Keratinocyte (primary cell): ENCODE results near the gene LMBR1. TPM values are rescaled to one million over a fixed set of nuclear protein-coding genes. Genes with fewer than 3 reads are reported as not detected.

Source experiments
- DNase-seq: peaks from one replicate; pipeline ENCODE4 v3.0.0-alpha.2; 2011; ENCODE audit warnings: low read depth, missing footprints, low spot score
- FAIRE-seq: peaks from 2 replicates; lab custom pipeline; 2011; peaks lifted over from hg19 to GRCh38; lab: Jason Lieb, UNC
- H2AFZ ChIP-seq: 2 replicates; pipeline ENCODE4 v1.6.0; 2012; ENCODE audit warnings: low read length, control low read depth, inconsistent platforms; ENCODE audit not compliant: control insufficient read depth
- H3K27ac ChIP-seq: 2 replicates; pipeline ENCODE4 v1.5.1; 2011; ENCODE audit warnings: low read length; ENCODE audit not compliant: control insufficient read depth, insufficient read depth
- H3K27me3 ChIP-seq: 3 replicates; pipeline ENCODE4 v1.6.0; 2011; ENCODE audit warnings: low read length; ENCODE audit not compliant: control insufficient read depth, insufficient read depth; ENCODE audit errors: extremely low read depth
- H3K36me3 ChIP-seq, 2 experiments: 2 replicates in 1 of 2; 3 replicates in 1 of 2; pipeline ENCODE4 v1.5.1; 2011; ENCODE audit warnings: low read length in 2 of 2, mild to moderate bottlenecking in 1 of 2; ENCODE audit not compliant: control insufficient read depth in 2 of 2, insufficient read depth in 2 of 2; ENCODE audit errors: extremely low read depth in 1 of 2
- H3K4me1 ChIP-seq: 3 replicates; pipeline ENCODE4 v1.5.1; 2011; ENCODE audit warnings: low read length; ENCODE audit not compliant: control insufficient read depth, insufficient read depth; ENCODE audit errors: extremely low read depth
- H3K4me2 ChIP-seq: 3 replicates; pipeline ENCODE4 v1.6.0; 2011; ENCODE audit warnings: low read depth, low read length; ENCODE audit not compliant: control insufficient read depth, insufficient read depth; ENCODE audit errors: extremely low read depth
- H3K4me3 ChIP-seq, 3 experiments: fragments of 200-600 bp in 1 of 3; sonication (generic) in 1 of 3; 2 replicates in 2 of 3; 3 replicates in 1 of 3; pipeline ENCODE4 v1.5.1; 2011 to 2016; ENCODE audit warnings: low read length in 3 of 3, mild to moderate bottlenecking in 3 of 3, control low read depth in 2 of 3, inconsistent platforms in 1 of 3, low read depth in 1 of 3, mixed read lengths in 1 of 3, mixed run types in 1 of 3, moderate library complexity in 1 of 3; ENCODE audit not compliant: control insufficient read depth in 2 of 3, insufficient read depth in 2 of 3; ENCODE audit errors: extremely low read depth in 1 of 3
- H3K79me2 ChIP-seq: 2 replicates; pipeline ENCODE4 v1.6.0; 2012; ENCODE audit warnings: low read length; ENCODE audit not compliant: control insufficient read depth, insufficient read depth
- H3K9ac ChIP-seq: 3 replicates; pipeline ENCODE4 v1.6.0; 2011; ENCODE audit warnings: low read length; ENCODE audit not compliant: control insufficient read depth, insufficient read depth; ENCODE audit errors: extremely low read depth
- H3K9me1 ChIP-seq: 3 replicates; pipeline ENCODE4 v1.6.0; 2011; ENCODE audit warnings: low read length; ENCODE audit not compliant: control insufficient read depth, insufficient read depth; ENCODE audit errors: extremely low read depth
- H3K9me3 ChIP-seq: 2 replicates; pipeline ENCODE4 v1.5.1; 2012; ENCODE audit warnings: low read depth, low read length; ENCODE audit not compliant: control insufficient read depth
- H4K20me1 ChIP-seq: 3 replicates; pipeline ENCODE4 v1.6.0; 2011; ENCODE audit warnings: low read length; ENCODE audit not compliant: control insufficient read depth, insufficient read depth; ENCODE audit errors: extremely low read depth
- EZH2 ChIP-seq: IDR thresholded peaks from one replicate; pipeline ENCODE4 v1.6.1; 2012; ENCODE audit warnings: inconsistent platforms, mild to moderate bottlenecking, low read length, moderate library complexity
- dilution Hi-C: fragments of 300-500 bp; cut with MboI; formaldehyde crosslinking; loops from one replicate; pipeline ENCODE4 v1.7.0; 2020; ENCODE audit warnings: low sequenced_read_pairs; ENCODE audit not compliant: extremely low pct_ligation_motif_present
- polyA plus RNA-seq, 5 experiments: library from polyadenylated mRNA; depleted of rRNA in 3 of 5; stranded (reverse) in 3 of 5; stranded (forward) in 1 of 5; unstranded in 1 of 5; fragments of >200 nt; gene quantifications; 1 replicate in 1 of 5; 2 replicates in 3 of 5; 3 replicates in 1 of 5; pipeline versions ENCODE4 v1.2.1 to v1.2.3, GENCODE V29; 2011 to 2012; ENCODE audit warnings: missing spikeins in 2 of 5, low read depth in 1 of 5, low replicate concordance in 1 of 5
- TF ChIP-seq, protein P1 (sequence below), 3 experiments: IDR thresholded peaks in 1 of 3; conservative IDR thresholded peaks in 1 of 3; optimal IDR thresholded peaks in 1 of 3; 2 replicates in 2 of 3; 3 replicates in 1 of 3; pipeline versions ENCODE3 to v1.5.1; 2011; ENCODE audit warnings: low read length in 3 of 3, mild to moderate bottlenecking in 3 of 3, moderate library complexity in 2 of 3, control low read depth in 1 of 3, inconsistent platforms in 1 of 3; ENCODE audit not compliant: insufficient read depth in 2 of 3; ENCODE audit errors: extremely low read depth in 1 of 3

Gene LMBR1
- polyA plus RNA-seq, 1 donor (not counting 4 experiments of a cell fraction or from before 2014, with no cell fraction given): 30.2 TPM

DNA sequence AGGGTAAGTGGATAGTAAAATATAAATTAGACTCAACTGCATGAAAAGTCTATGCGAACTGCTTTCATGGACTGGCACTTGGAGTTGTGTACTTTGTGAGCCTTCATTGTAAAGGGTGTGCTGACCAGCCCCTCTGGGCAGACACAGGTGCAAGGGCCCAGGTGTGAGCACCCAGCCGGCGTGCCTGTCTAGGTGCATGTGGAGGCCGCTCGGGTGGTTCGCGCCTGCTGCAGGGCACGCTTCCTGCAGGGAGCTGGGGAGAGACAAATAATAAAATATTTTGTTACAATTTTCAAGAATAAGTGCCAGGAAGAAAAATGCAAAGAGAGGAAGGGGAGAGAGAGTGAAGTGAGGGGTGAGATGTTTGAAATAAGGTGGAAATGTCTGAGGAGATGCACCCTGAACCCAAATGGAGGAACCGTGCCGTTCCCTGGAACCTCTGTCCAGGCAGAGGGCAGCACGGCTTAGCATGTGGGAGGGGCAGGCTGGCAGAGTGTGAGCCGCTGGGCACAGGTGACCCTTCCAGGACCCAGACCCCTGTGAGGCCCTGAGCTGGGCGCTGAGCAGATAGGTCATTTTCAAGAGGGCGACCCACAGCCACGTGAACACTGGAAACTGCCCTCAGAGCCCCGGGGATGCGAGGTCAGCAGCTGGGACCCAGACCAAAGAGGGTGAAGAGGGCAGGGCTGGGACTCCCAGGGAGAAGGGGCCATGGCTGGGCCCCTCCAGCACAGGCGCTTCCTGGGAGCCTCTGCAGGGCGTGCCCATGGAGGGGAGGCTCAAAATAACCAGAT is 223.8 kb downstream of the LMBR1 start:
- no peaks in the 10 kb centered on the region for H3K27me3 ChIP-seq

DNA sequence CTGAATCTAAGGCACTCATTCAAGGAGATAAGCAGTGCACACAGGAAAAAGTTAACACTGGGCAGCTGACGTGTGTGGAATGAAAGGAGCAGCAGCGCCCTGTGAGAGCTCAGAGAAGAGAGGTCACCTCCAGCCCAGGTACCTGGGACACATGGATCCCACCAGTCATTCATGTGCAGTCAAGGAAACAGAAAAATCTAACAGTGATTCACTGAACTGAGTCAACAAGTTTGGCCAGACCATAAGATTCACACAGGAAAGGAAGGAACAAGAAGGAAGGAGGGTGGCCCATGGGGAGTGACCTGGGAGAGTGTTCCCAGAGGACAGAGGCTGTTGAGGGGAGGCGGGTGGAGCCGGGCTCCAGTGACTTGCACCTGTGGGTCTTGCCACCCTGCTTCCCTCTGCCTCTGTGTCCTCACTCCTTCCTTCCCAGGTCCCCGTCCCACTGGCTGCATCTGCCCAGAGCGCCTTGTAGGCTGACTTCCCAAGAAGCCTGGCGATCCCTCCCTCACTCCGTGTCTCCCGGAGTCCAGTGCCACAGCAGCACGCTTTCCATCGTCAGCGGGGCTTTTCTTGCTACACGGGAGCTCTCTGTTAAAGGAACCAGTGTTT is 224.7 kb downstream of the LMBR1 start:
- no peak for FAIRE-seq
- no peak for DNase-seq
- no peaks in the 10 kb centered on the region for H3K79me2 ChIP-seq
- no peaks in the 10 kb centered on the region for H4K20me1 ChIP-seq
- no peak overlapping the region for H2AFZ ChIP-seq
- no peaks in the 10 kb centered on the region for H3K36me3 ChIP-seq
- H3K9ac ChIP-seq: no peak overlapping the region
- H3K9me3 ChIP-seq: no peaks in the 10 kb centered on the region
- H3K4me1 ChIP-seq: no peaks in the 10 kb centered on the region
- no peak for TF ChIP-seq EZH2
- TF ChIP-seq, protein P1, sequence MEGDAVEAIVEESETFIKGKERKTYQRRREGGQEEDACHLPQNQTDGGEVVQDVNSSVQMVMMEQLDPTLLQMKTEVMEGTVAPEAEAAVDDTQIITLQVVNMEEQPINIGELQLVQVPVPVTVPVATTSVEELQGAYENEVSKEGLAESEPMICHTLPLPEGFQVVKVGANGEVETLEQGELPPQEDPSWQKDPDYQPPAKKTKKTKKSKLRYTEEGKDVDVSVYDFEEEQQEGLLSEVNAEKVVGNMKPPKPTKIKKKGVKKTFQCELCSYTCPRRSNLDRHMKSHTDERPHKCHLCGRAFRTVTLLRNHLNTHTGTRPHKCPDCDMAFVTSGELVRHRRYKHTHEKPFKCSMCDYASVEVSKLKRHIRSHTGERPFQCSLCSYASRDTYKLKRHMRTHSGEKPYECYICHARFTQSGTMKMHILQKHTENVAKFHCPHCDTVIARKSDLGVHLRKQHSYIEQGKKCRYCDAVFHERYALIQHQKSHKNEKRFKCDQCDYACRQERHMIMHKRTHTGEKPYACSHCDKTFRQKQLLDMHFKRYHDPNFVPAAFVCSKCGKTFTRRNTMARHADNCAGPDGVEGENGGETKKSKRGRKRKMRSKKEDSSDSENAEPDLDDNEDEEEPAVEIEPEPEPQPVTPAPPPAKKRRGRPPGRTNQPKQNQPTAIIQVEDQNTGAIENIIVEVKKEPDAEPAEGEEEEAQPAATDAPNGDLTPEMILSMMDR (optimal IDR thresholded peaks at IDR 0.05 in 1 of 3, IDR thresholded peaks at IDR 0.05 in 1 of 3, conservative IDR thresholded peaks at IDR 0.05 in 1 of 3; ENCODE audit: extremely low read depth in 1 of 3, insufficient read depth in 2 of 3, low read length in 3 of 3): no peak
- H3K27me3 ChIP-seq: no peaks in the 10 kb centered on the region
- H3K4me2 ChIP-seq: no peak overlapping the region
- H3K4me3 ChIP-seq: no peak overlapping the region
- no peak overlapping the region for H3K27ac ChIP-seq
- H3K9me1 ChIP-seq: no peaks in the 10 kb centered on the region
- dilution Hi-C loops: no loop called here

More for the DNA sequence above, 223.8 kb downstream of the LMBR1 start:
- Histone ChIP-seq H3K4me2 (no peak overlapping the region), H3K4me3 (no peak overlapping the region), H3K9me3 (no peaks in the 10 kb centered on the region), H4K20me1 (no peaks in the 10 kb centered on the region), H3K36me3 (no peaks in the 10 kb centered on the region), H2AFZ (no peak overlapping the region), H3K9me1 (no peaks in the 10 kb centered on the region), H3K27ac (no peak overlapping the region), H3K4me1 (no peaks in the 10 kb centered on the region), H3K79me2 (no peaks in the 10 kb centered on the region), H3K9ac (no peak overlapping the region)
- DNase-seq: no peak
- FAIRE-seq: no peak
- TF ChIP-seq, protein P1 (optimal IDR thresholded peaks at IDR 0.05 in 1 of 3, IDR thresholded peaks at IDR 0.05 in 1 of 3, conservative IDR thresholded peaks at IDR 0.05 in 1 of 3; ENCODE audit: extremely low read depth in 1 of 3, insufficient read depth in 2 of 3, low read length in 3 of 3): no peak
- TF ChIP-seq EZH2: no peak
- dilution Hi-C loops: no loop called here
